Inferior parietal cortex (tissue), 1 donor: Measurements from ENCODE around the gene GON7.

Experiments used
- DNase-seq: peaks from one replicate; pipeline ENCODE4 v3.0.0-alpha.2; 2016; ENCODE audit errors: extremely low spot score

GON7 gene

DNA sequence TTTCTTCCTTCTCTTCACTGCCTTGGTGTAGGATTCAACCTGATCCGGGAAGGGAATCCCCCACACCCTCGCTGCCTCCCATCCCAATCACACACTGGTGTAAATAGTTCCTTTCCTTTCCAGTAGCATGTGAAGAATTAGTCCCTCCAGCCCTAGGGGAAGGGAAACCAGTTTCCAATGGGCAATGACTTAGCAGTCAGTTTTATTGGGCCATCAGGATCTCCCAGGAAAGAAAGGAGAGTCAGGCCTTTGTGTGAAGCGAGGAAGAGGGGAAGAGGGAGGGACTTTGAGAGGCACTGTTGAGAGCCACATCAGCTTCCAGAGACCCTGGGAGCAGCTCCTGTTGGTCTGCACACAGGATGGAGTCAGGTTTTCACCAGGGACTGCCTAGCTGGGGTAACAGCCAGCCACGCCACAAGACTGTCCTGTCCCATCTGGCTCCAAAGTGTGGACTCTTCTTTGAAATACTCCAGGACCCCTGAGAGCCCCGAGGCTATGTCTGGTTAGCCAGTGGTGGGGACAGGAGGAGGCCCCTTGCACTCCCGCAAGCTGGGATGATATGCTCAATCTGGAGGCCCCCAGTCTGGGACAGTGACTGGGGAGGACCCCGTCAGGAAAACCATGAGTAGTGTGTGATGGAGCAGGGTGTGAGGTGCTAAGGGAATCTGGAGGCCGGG, 50.0 kb downstream of the GON7 start:
- no peak for DNase-seq

DNA sequence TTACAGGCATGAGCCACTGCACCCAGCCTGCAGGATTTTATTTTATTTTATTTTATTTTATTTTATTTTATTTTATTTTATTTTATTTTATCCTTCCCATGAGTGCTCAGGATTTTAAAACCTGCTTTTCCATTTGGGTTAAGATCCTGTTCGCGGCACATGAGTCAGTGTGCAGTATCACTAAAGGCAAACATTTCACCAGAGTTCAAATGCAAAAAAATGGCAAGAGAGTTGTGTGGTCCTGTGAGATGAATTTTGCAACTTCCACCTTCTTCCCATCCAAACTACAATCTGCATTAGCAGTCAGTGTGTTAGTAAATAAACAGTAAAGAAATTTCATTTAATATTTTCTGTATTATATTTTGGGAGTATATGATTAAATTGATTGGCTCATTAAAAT, 51.2 kb downstream of the GON7 start:
- no peak for DNase-seq

DNA sequence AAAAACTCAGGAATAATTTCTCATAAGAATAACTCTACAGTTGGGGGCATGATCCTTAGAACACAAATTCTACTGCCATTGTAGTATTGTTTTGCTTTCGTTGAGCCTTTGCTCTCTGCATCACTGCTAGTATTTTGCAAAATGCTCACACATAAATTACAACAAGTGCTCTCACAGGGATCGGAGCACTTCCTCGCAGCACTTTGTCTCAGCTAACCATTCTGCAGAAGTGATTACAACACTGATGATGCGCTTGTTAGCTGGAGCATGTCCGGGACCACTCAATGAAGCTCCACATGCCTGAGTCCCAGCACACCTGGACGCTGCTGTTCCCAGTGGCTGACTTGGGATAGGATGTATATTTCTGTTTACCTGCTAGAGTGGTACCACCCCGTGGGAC, 53.7 kb downstream of the GON7 start:
- no peak for DNase-seq
